BLaER1 treated with 17β-estradiol and CSF1 and Interleukin-3, amounts not matched to agents 10 nM and 100 nM (cell line): ENCODE results near the gene SERINC5.
"Not testable (repeated sequence)": the region's sequence is repeated elsewhere in the genome, so short reads cannot be mapped to it uniquely, and the experiment has no call there.

Experiments used
- H3K27ac ChIP-seq, 11 experiments: shearing (Covaris generic); formaldehyde crosslinking; 2 replicates each; pipeline ENCODE4 v1.8.1; 2022
- H3K27me3 ChIP-seq, 11 experiments: shearing (Covaris generic); formaldehyde crosslinking; 2 replicates each; pipeline ENCODE4 v1.8.1; 2022
- H3K36me3 ChIP-seq, 11 experiments: shearing (Covaris generic); formaldehyde crosslinking; 2 replicates each; pipeline ENCODE4 v1.8.1; 2022
- H3K4me1 ChIP-seq, 10 experiments: shearing (Covaris generic); formaldehyde crosslinking; 2 replicates each; pipeline ENCODE4 v1.8.1; 2022
- H3K4me2 ChIP-seq, 11 experiments: shearing (Covaris generic); formaldehyde crosslinking; 2 replicates each; pipeline ENCODE4 v1.8.1; 2022
- H3K4me3 ChIP-seq, 10 experiments: shearing (Covaris generic); formaldehyde crosslinking; 2 replicates each; pipeline ENCODE4 v1.8.1; 2022
- H3K9ac ChIP-seq, 11 experiments: shearing (Covaris generic); formaldehyde crosslinking; 2 replicates each; pipeline ENCODE4 v1.8.1; 2022
- H3K9me3 ChIP-seq, 11 experiments: shearing (Covaris generic); formaldehyde crosslinking; replicated peaks in 1 of 11; 2 replicates each; pipeline ENCODE4 v1.8.1; 2022
- H4K20me1 ChIP-seq, 11 experiments: shearing (Covaris generic); formaldehyde crosslinking; 2 replicates each; pipeline ENCODE4 v1.8.1; 2022
- Cebpa-rat ChIP-seq, 11 experiments: shearing (Covaris generic); IDR thresholded peaks; 2 replicates each; pipeline ENCODE4 v1.8.1; 2022

SERINC5 gene

DNA sequence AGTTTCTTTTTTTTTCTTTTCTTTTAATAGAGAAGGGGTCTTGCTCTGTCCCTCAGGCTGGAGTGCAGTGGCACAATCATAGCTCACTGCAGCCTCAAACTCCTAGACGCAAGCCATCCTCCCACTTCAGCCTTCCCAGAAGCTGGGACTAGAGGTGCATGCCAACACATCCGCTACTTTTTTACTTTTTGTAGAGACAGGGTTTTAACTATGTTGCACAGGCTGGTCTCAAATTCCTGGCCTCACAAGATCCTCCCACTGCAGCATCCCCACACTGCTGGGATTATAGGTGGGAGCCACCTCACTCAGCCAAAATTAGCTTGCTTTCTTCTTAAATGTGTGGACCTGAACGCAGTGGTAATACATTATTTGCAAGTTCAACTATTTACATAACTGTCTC is 66.1 kb downstream of the SERINC5 start:
- peaks cover 99 to 100% (median 100%) of the 10 kb centered on the region in 10 experiments for H3K4me1 ChIP-seq
- no peaks in the 10 kb centered on the region for H3K9me3 ChIP-seq
- H4K20me1 ChIP-seq = peaks cover 0 to 78% (median 0%) of the 10 kb centered on the region in 11 experiments; a peak in 7 of 22 replicates
- no peaks in the 10 kb centered on the region for H3K27me3 ChIP-seq
- peak overlapping the region; percentile 41 to 95 (median 86); a peak in 21 of 22 replicates for H3K27ac ChIP-seq
- peak overlapping the region; percentile 84 to 99 (median 92) for H3K4me2 ChIP-seq
- H3K4me3 ChIP-seq = peak overlapping the region; percentile 43 to 65 (median 52); a peak in 19 of 20 replicates
- no peak for TF ChIP-seq Cebpa-rat (IDR thresholded peaks at IDR 0.05)
- H3K36me3 ChIP-seq = peaks cover 0 to 24% (median 7%) of the 10 kb centered on the region in 11 experiments; a peak in 9 of 22 replicates
- peak overlapping the region; percentile 72 to 86 (median 80) for H3K9ac ChIP-seq

DNA sequence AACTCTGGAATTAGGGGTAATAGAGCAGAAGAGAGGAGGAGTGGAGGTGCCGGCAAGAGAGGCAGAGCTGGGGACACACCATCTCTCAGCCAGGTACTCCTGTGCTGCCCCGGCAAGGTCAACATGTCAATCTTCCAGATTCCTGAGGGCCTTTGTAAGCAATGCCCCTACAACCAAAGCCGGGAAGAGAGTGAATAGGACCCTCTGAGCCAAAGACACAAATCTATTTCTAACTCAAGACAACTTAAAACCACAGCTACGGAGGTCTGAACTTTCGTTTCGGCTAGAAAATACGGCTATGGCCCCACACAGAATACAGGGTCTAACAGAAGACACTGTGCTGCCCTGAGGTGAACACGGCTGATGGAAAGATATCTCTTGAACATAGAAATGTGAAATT is 66.6 kb downstream of the SERINC5 start:
- H3K9me3 ChIP-seq = no peaks in the 10 kb centered on the region
- peak overlapping the region; percentile 41 to 95 (median 86); a peak in 21 of 22 replicates for H3K27ac ChIP-seq
- H3K4me2 ChIP-seq = peak overlapping the region; percentile 84 to 99 (median 92)
- H3K36me3 ChIP-seq = peaks cover 0 to 24% (median 6%) of the 10 kb centered on the region in 11 experiments; a peak in 9 of 22 replicates
- no peak for TF ChIP-seq Cebpa-rat (IDR thresholded peaks at IDR 0.05)
- peaks cover 99 to 100% (median 100%) of the 10 kb centered on the region in 10 experiments for H3K4me1 ChIP-seq
- peak overlapping the region; percentile 72 to 86 (median 80) for H3K9ac ChIP-seq
- peak overlapping the region; percentile 43 to 65 (median 52) for H3K4me3 ChIP-seq
- H4K20me1 ChIP-seq = peaks cover 0 to 77% (median 0%) of the 10 kb centered on the region in 11 experiments; a peak in 7 of 22 replicates
- no peaks in the 10 kb centered on the region for H3K27me3 ChIP-seq

DNA sequence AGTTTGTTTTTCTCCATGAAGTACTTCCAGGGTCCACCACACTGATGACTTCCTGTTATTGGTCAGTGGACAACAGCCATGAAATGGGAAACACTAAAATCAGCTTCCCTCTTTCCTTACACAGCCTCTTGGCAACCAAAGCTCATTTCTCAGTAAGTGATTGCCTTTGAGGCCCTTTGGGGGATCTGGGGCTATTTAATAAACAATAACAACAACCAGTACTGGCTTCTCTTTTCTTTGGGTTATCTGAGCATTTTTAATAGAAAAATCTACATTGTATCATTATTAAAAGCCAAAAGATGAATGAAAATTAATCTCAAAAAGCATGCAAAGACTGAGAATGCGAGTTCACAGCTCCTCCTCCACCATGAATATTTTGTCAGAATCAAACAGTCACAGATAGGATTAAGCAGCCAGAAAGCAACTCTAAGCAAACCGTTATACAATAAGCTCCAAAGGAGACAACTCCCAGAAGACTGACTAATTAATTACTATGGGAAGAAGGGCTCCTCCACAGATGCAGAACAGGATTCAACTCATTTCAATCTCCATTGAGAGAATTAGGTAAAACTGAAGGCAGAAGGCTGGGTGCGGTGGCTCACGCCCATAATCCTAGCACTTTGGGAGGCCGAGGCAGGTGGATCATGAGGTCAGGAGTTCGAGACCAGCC is 68.3 kb downstream of the SERINC5 start:
- H3K4me1 ChIP-seq = peaks cover 99 to 100% (median 100%) of the 10 kb centered on the region in 10 experiments
- H3K4me2 ChIP-seq = peak overlapping the region; percentile 84 to 99 (median 92)
- TF ChIP-seq Cebpa-rat (IDR thresholded peaks at IDR 0.05) = no peak
- no peaks in the 10 kb centered on the region for H3K27me3 ChIP-seq
- peak overlapping the region; percentile 32 to 95 (median 86); a peak in 21 of 22 replicates for H3K27ac ChIP-seq
- H3K4me3 ChIP-seq = no peak overlapping the region; a peak in 1 of 20 replicates
- H3K9ac ChIP-seq = peak overlapping the region in 10 of 11 experiments; percentile 3 to 85 (median 53); a peak in 18 of 22 replicates
- H3K9me3 ChIP-seq = no peaks in the 10 kb centered on the region
- H3K36me3 ChIP-seq = peaks cover 0 to 25% (median 6%) of the 10 kb centered on the region in 11 experiments; a peak in 9 of 22 replicates
- peaks cover 0 to 71% (median 0%) of the 10 kb centered on the region in 11 experiments; a peak in 7 of 22 replicates for H4K20me1 ChIP-seq

DNA sequence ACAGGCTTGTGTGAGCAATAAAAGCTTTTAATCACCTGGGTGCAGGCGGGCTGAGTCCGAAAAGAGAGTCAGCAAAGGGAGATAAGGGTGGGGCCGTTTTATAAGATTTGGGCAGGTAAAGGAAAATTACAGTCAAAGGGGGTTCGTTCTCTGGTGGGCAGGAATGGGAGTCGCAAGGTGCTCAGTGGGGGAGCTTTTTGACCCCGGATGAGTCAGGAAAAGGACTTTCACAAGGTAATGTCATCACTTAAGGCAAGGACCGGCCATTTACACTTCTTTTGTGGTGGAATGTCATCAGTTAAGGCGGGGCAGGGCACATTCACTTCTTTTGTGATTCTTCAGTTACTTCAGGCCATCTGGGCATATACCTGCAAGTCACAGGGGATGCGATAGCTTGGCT is 70.3 kb downstream of the SERINC5 start:
- peak overlapping the region in 6 of 11 experiments; percentile 1 to 85 (median 73); a peak in 11 of 22 replicates for H3K9ac ChIP-seq
- H3K27ac ChIP-seq = peak overlapping the region in 9 of 11 experiments; percentile 80 to 95 (median 86); a peak in 18 of 22 replicates
- peaks cover 99 to 100% (median 100%) of the 10 kb centered on the region in 10 experiments for H3K4me1 ChIP-seq
- H3K4me3 ChIP-seq, H3K27me3 ChIP-seq, H3K9me3 ChIP-seq: not testable (repeated sequence)
- peaks cover 0 to 25% (median 6%) of the 10 kb centered on the region in 11 experiments; a peak in 9 of 22 replicates for H3K36me3 ChIP-seq
- peak overlapping the region; percentile 84 to 99 (median 92); a peak in 20 of 22 replicates for H3K4me2 ChIP-seq
- H4K20me1 ChIP-seq = peaks cover 0 to 66% (median 0%) of the 10 kb centered on the region in 11 experiments; a peak in 6 of 22 replicates

DNA sequence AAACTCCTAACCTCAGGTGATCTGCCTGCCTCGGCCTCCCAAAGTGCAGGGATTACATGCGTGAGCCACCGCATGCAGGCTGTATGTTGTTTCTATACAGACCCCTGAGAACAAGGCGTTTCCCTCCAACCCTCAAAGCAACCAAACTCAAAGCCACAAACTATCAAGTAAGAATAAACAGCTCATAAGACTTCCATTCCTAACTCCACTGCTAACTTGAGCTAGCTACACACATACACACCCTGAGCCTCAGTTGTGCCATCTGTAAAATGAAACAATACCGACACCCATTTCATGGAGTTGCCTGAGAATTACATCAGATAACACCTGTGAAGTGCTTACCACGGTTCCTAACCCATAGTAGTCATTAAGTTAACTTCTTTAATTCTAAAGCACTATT is 70.8 kb downstream of the SERINC5 start:
- Histone ChIP-seq H3K9me3 (no peaks in the 10 kb centered on the region), H3K27me3 (no peaks in the 10 kb centered on the region), H3K9ac (peak overlapping the region in 9 of 11 experiments; percentile 36 to 85 (median 70); a peak in 15 of 22 replicates), H3K27ac (peak overlapping the region in 10 of 11 experiments; percentile 8 to 95 (median 86); a peak in 19 of 22 replicates), H3K4me2 (peak overlapping the region; percentile 75 to 99 (median 92)), H3K4me3 (no peak overlapping the region), H4K20me1 (peaks cover 0 to 66% (median 0%) of the 10 kb centered on the region in 11 experiments; a peak in 5 of 22 replicates), H3K4me1 (peaks cover 97 to 100% (median 100%) of the 10 kb centered on the region in 10 experiments), H3K36me3 (peaks cover 0 to 25% (median 6%) of the 10 kb centered on the region in 11 experiments; a peak in 9 of 22 replicates)
- TF ChIP-seq Cebpa-rat (IDR thresholded peaks at IDR 0.05) = 0 out of 22 replicates have a peak, but pooled peaks of 1 of the 11 experiments have one; percentile 3

DNA sequence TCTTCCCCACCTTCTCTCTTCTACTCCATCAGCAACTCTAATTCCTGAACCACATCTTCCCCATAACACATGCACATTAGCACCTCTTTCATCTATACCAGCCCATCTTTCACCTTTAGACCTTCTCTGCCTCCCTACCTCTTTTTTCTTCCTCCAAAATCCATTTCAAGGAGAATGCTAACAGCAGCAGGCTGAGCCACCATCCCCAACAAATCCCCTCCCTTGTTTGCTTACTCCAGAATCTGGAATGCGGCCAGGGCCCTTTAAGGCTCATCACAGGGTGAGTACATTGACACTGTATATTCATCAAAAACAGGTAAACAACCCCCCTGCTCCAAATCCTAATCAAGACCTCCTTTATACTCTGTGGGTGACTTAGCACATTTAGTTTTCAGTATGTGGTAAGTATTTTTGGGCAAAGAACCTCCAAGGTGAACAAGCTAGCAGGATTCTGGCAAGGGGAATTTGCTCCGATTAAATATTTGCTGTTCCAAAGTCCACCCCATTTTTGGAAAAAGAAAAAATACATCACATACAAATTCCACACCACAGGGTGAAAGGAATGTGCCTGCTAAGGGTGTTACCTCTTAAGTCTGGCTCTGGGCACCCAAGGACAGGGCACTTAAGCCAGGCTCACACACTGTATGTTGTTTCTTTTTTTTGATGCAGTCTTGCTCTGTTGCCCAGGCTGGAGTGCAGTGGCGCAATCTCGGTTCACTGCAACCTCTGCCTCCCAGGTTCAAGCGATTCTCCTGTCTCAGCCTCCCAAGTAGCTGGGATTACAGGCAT is 71.4 kb downstream of the SERINC5 start:
- Histone ChIP-seq H3K4me2 (peak overlapping the region; percentile 75 to 99 (median 92)), H3K27ac (peak overlapping the region in 10 of 11 experiments; percentile 8 to 95 (median 86); a peak in 19 of 22 replicates), H3K27me3 (no peaks in the 10 kb centered on the region), H3K4me3 (peak overlapping the region in 2 of 10 experiments; percentile 0 to 10; a peak in 2 of 20 replicates), H3K9ac (peak overlapping the region in 9 of 11 experiments; percentile 36 to 85 (median 70); a peak in 18 of 22 replicates), H3K4me1 (peaks cover 91 to 100% (median 99%) of the 10 kb centered on the region in 10 experiments), H3K36me3 (peaks cover 0 to 26% (median 6%) of the 10 kb centered on the region in 11 experiments; a peak in 8 of 22 replicates), H3K9me3 (no peaks in the 10 kb centered on the region), H4K20me1 (peaks cover 0 to 65% (median 0%) of the 10 kb centered on the region in 11 experiments; a peak in 5 of 22 replicates)
- TF ChIP-seq Cebpa-rat (IDR thresholded peaks at IDR 0.05) = peak in 4 of 11 experiments; percentile 7 to 48 (median 28); a peak in 2 of 22 replicates

DNA sequence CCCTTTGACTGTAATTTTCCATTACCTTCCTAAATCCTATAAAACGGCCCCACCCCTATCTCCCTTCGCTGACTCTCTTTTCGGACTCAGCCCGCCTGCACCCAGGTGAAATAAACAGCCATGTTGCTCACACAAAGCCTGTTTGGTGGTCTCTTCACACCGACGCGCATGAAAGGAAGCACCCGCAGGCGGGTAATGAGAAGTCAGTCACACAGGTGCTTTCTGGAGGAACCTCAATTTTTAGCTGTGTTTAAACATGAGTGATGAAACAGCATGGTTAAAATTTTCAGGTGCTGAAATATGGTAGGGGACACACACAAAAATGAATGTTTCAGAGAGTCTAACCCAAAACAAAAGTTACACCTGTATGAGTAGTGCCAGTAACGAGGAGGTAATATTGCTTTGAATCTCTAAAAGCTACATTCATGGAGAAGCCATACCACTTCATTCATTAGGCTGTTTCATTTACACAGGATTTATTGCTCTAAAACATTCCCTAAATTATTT is 72.1 kb downstream of the SERINC5 start:
- H3K4me2 ChIP-seq = peak overlapping the region; percentile 75 to 99 (median 92); a peak in 21 of 22 replicates
- peak overlapping the region in 2 of 10 experiments; percentile 0 to 10; a peak in 2 of 20 replicates for H3K4me3 ChIP-seq
- H3K27ac ChIP-seq = peak overlapping the region in 10 of 11 experiments; percentile 22 to 95 (median 86); a peak in 18 of 22 replicates
- H3K9me3 ChIP-seq, H3K27me3 ChIP-seq: not testable (repeated sequence)
- peaks cover 84 to 100% (median 97%) of the 10 kb centered on the region in 10 experiments for H3K4me1 ChIP-seq
- H3K36me3 ChIP-seq = peaks cover 0 to 33% (median 7%) of the 10 kb centered on the region in 11 experiments; a peak in 9 of 22 replicates
- peak overlapping the region in 9 of 11 experiments; percentile 36 to 85 (median 70); a peak in 16 of 22 replicates for H3K9ac ChIP-seq
- H4K20me1 ChIP-seq = peaks cover 0 to 67% (median 0%) of the 10 kb centered on the region in 11 experiments; a peak in 3 of 22 replicates
